H9 (cell line): ENCODE data around the gene PDPK1. TPM values are rescaled to one million over a fixed set of nuclear protein-coding genes. Genes with fewer than 3 reads are reported as not detected.
"Not testable (repeated sequence)": the region's sequence is repeated elsewhere in the genome, so short reads cannot be mapped to it uniquely, and the experiment has no call there.

Experiments
- DNase-seq: peaks from one replicate; pipeline ENCODE4 v3.0.0-alpha.2; 2017
- H2AFZ ChIP-seq: one replicate; pipeline ENCODE4 v1.6.1; 2013; ENCODE audit warnings: mild to moderate bottlenecking, low read length, control low read depth, moderate library complexity
- H2AK5ac ChIP-seq: 2 replicates; pipeline ENCODE4 v1.6.1; 2013; ENCODE audit warnings: low read length, control low read depth, mixed read lengths; ENCODE audit not compliant: insufficient read length
- H2BK120ac ChIP-seq: one replicate; pipeline ENCODE4 v1.6.1; 2013; ENCODE audit warnings: low read depth, mild to moderate bottlenecking, low read length, control low read depth, inconsistent platforms; ENCODE audit not compliant: poor library complexity, severe bottlenecking
- H2BK12ac ChIP-seq: 2 replicates; pipeline ENCODE4 v1.6.1; 2013; ENCODE audit warnings: low read length, control low read depth, mixed read lengths, low read depth; ENCODE audit not compliant: insufficient read length
- H2BK15ac ChIP-seq: 2 replicates; pipeline ENCODE4 v1.6.1; 2013; ENCODE audit warnings: low read depth, low read length, control low read depth
- H2BK20ac ChIP-seq: one replicate; pipeline ENCODE4 v1.6.1; 2013; ENCODE audit warnings: low read depth, mild to moderate bottlenecking, low read length, control low read depth, inconsistent platforms; ENCODE audit not compliant: poor library complexity, severe bottlenecking
- H2BK5ac ChIP-seq: 2 replicates; pipeline ENCODE4 v1.6.1; 2013; ENCODE audit warnings: low read length, control low read depth, mixed read lengths; ENCODE audit not compliant: insufficient read length
- H3K14ac ChIP-seq: 2 replicates; pipeline ENCODE4 v1.6.1; 2013; ENCODE audit warnings: low read length, control low read depth; ENCODE audit not compliant: insufficient read depth
- H3K18ac ChIP-seq: 2 replicates; pipeline ENCODE4 v1.6.1; 2013; ENCODE audit warnings: low read depth, mild to moderate bottlenecking, mixed read lengths, low read length, control low read depth; ENCODE audit not compliant: insufficient read length
- H3K23ac ChIP-seq: 2 replicates; pipeline ENCODE4 v1.6.1; 2013; ENCODE audit warnings: low read length, control low read depth, mixed read lengths, low read depth; ENCODE audit not compliant: insufficient read length
- H3K23me2 ChIP-seq: 2 replicates; pipeline ENCODE4 v1.6.1; 2013; ENCODE audit warnings: low read depth, mild to moderate bottlenecking, mixed read lengths, low read length, control low read depth; ENCODE audit not compliant: insufficient read length, poor library complexity, severe bottlenecking
- H3K27ac ChIP-seq: 2 replicates; pipeline ENCODE4 v1.5.1; 2013; ENCODE audit warnings: low read length, control low read depth, mixed read lengths, low read depth; ENCODE audit not compliant: insufficient read length
- H3K27me3 ChIP-seq: 2 replicates; pipeline ENCODE4 v1.6.1; 2013; ENCODE audit warnings: low read length, control low read depth, inconsistent platforms; ENCODE audit not compliant: insufficient read depth
- H3K4ac ChIP-seq: 2 replicates; pipeline ENCODE4 v1.6.1; 2013; ENCODE audit warnings: low read depth, mild to moderate bottlenecking, control low read depth, inconsistent platforms, low read length, moderate library complexity
- H3K4me1 ChIP-seq: 2 replicates; pipeline ENCODE4 v1.6.1; 2013; ENCODE audit warnings: low read length, control low read depth, inconsistent platforms; ENCODE audit not compliant: insufficient read depth
- H3K4me2 ChIP-seq: 2 replicates; pipeline ENCODE4 v1.6.1; 2013; ENCODE audit warnings: low read length, control low read depth, mixed read lengths; ENCODE audit not compliant: insufficient read length, insufficient read depth
- H3K56ac ChIP-seq: 2 replicates; pipeline ENCODE4 v1.6.1; 2013; ENCODE audit warnings: low read depth, mild to moderate bottlenecking, mixed read lengths, low read length, control low read depth; ENCODE audit not compliant: insufficient read length
- H3K79me1 ChIP-seq: 2 replicates; pipeline ENCODE4 v1.6.1; 2013; ENCODE audit warnings: low read depth, mild to moderate bottlenecking, moderate library complexity, low read length, control low read depth, inconsistent platforms; ENCODE audit not compliant: insufficient read depth, poor library complexity, severe bottlenecking
- H3K79me2 ChIP-seq: 2 replicates; pipeline ENCODE4 v1.6.1; 2013; ENCODE audit warnings: low read length, control low read depth, inconsistent platforms; ENCODE audit not compliant: insufficient read depth
- H3K9ac ChIP-seq: 2 replicates; pipeline ENCODE4 v1.6.1; 2013; ENCODE audit warnings: low read length, control low read depth, mixed read lengths; ENCODE audit not compliant: insufficient read length; ENCODE audit errors: extremely low read depth
- H3K9me3 ChIP-seq: one replicate; pipeline ENCODE4 v1.6.1; 2013; ENCODE audit warnings: low read depth, low read length, inconsistent platforms; ENCODE audit not compliant: control insufficient read depth
- H3T11ph ChIP-seq: one replicate; pipeline ENCODE4 v1.6.1; 2013; ENCODE audit warnings: mild to moderate bottlenecking, low read length, control low read depth, inconsistent platforms
- H4K20me1 ChIP-seq: one replicate; pipeline ENCODE4 v1.6.1; 2013; ENCODE audit not compliant: control insufficient read depth, insufficient read length, insufficient read depth
- H4K5ac ChIP-seq: 2 replicates; pipeline ENCODE4 v1.6.1; 2013; ENCODE audit warnings: low read depth, mild to moderate bottlenecking, mixed read lengths, low read length, control low read depth; ENCODE audit not compliant: insufficient read length
- H4K8ac ChIP-seq: replicated peaks from 2 replicates; pipeline ENCODE4 v1.6.1; 2013; ENCODE audit warnings: low read length, control low read depth, mixed read lengths, low read depth; ENCODE audit not compliant: insufficient read length
- H4K91ac ChIP-seq: 2 replicates; pipeline ENCODE4 v1.6.1; 2013; ENCODE audit warnings: low read depth, mild to moderate bottlenecking, moderate library complexity, mixed read lengths, low read length, control low read depth; ENCODE audit not compliant: insufficient read length
- H3K27ac Mint-ChIP-seq, 3 experiments: 2 replicates in 2 of 3; 3 replicates in 1 of 3; pipeline ENCODE4 v1.8.0; 2020 to 2021; ENCODE audit warnings: mixed read lengths in 3 of 3, mild to moderate bottlenecking in 1 of 3, moderate library complexity in 1 of 3
- H3K27me3 Mint-ChIP-seq: 2 replicates; pipeline ENCODE4 v1.8.0; 2021; ENCODE audit warnings: low read depth, mild to moderate bottlenecking, moderate library complexity, mixed read lengths
- H3K36me3 Mint-ChIP-seq, 3 experiments: 2 replicates in 2 of 3; 3 replicates in 1 of 3; pipeline ENCODE4 v1.8.0; 2020 to 2021; ENCODE audit warnings: low read depth in 3 of 3, mixed read lengths in 3 of 3; ENCODE audit not compliant: insufficient read depth in 1 of 3
- H3K4me1 Mint-ChIP-seq, 2 experiments: 2 replicates each; pipeline ENCODE4 v1.8.0; 2020; ENCODE audit warnings: mixed read lengths in 2 of 2
- H3K4me3 Mint-ChIP-seq, 2 experiments: 2 replicates in 1 of 2; 3 replicates in 1 of 2; pipeline ENCODE4 v1.8.0; 2020 to 2021; ENCODE audit warnings: mild to moderate bottlenecking in 2 of 2, mixed read lengths in 2 of 2, moderate library complexity in 1 of 2
- H3K9me3 Mint-ChIP-seq, 2 experiments: 2 replicates in 1 of 2; 3 replicates in 1 of 2; pipeline ENCODE4 v1.8.0; 2020; ENCODE audit warnings: mild to moderate bottlenecking in 2 of 2, mixed read lengths in 2 of 2, moderate library complexity in 1 of 2
- WGBS: extraction: QIAGEN DNeasy Blood & Tissue Kit; methylation state at CpG from one replicate; pipeline ENCODE4 v1.1.7; 2013; ENCODE audit warnings: missing lambda C conversion rate, low lambda C conversion rate, mixed read lengths; ENCODE audit not compliant: insufficient read length; ENCODE audit errors: extremely low coverage; 5-methylcytosine and 5-hydroxymethylcytosine counted together
- total RNA-seq: library from RNA; stranded (reverse); gene quantifications from 2 replicates; pipeline ENCODE4 v1.2.1, GENCODE V29; 2021
- TF ChIP-seq, protein P1 (sequence below): fragments of 200-600 bp; sonication (generic); conservative IDR thresholded peaks from 3 replicates; pipeline ENCODE4 v1.8.0; 2021; ENCODE audit warnings: antibody characterized with exemption, mild to moderate bottlenecking

Gene PDPK1
- total RNA-seq, 1 experiment from 2014 or later: 32.8 TPM

DNA sequence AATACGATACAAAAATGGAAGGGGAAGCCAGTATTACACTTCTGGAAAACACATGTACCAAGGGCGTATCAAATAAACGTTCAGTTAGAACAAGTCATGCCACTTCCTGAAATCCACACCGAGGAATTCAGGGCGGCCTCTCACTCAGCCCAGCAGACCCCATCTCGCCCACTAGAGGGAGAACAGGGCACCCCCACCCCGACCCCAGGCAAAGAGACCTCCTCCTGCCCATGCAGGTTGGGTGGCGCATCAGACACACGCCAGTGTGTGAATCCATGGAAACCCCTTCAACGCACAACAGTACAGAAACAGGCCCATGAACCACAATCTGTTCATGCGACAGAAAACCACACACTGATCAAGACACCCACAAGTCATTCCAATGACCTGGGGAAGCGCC, 81.8 kb downstream of the PDPK1 start:
- not testable (repeated sequence) for H3K18ac ChIP-seq

DNA sequence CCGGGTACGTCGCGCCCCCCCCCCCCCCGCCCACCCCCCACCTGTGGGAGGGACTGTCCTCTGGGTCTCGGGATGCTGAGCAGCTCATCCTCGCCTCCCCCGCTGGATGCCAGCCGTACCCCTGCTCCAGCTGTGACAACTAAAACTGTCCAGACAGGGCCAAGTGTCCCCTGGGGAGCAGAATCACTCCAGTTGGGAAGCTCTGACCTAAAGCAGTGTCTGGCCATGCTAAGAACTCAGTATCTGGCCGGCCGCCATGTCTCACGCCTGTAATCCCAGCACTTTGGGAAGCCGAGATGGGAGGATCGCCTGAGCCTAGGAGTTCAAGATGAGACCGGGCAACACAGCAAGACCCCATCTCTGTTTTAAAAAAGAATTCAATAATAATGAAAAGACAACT, 83.0 kb downstream of the PDPK1 start:
- not testable (repeated sequence) for H3K4me1 Mint-ChIP-seq, H4K20me1 ChIP-seq, H3K79me1 ChIP-seq, H2BK12ac ChIP-seq, H3K27ac ChIP-seq, H3K14ac ChIP-seq, H3T11ph ChIP-seq, H4K5ac ChIP-seq, H3K4me2 ChIP-seq, H3K4ac ChIP-seq, H2BK120ac ChIP-seq, H3K36me3 Mint-ChIP-seq, H2BK5ac ChIP-seq, H3K23me2 ChIP-seq, H3K79me2 ChIP-seq, H2BK15ac ChIP-seq, H3K4me3 Mint-ChIP-seq, H3K9ac ChIP-seq, H4K91ac ChIP-seq, H3K9me3 ChIP-seq, H3K4me1 ChIP-seq, H3K56ac ChIP-seq, H2AK5ac ChIP-seq, H3K27ac Mint-ChIP-seq, H2BK20ac ChIP-seq, H2AFZ ChIP-seq, H3K27me3 Mint-ChIP-seq, DNase-seq, H3K27me3 ChIP-seq, H3K18ac ChIP-seq, H4K8ac ChIP-seq, H3K9me3 Mint-ChIP-seq, H3K23ac ChIP-seq
- no CpG with 5 or more reads among the region's 15 CpGs for WGBS

More for the DNA sequence above, 81.8 kb downstream of the PDPK1 start:
- not testable (repeated sequence) for H4K5ac ChIP-seq, H3K56ac ChIP-seq, H2BK15ac ChIP-seq, H3K27me3 ChIP-seq, H3K4me1 ChIP-seq, H3K4me1 Mint-ChIP-seq, H3K36me3 Mint-ChIP-seq, H3K23me2 ChIP-seq, H3K27me3 Mint-ChIP-seq, H3T11ph ChIP-seq, H3K79me1 ChIP-seq, H4K91ac ChIP-seq, H2AK5ac ChIP-seq, DNase-seq, H4K20me1 ChIP-seq, H2AFZ ChIP-seq, H3K79me2 ChIP-seq, H3K4ac ChIP-seq, H3K27ac ChIP-seq, H2BK20ac ChIP-seq, H3K9ac ChIP-seq, H3K4me3 Mint-ChIP-seq, H3K9me3 ChIP-seq, H3K27ac Mint-ChIP-seq, H2BK120ac ChIP-seq, H3K23ac ChIP-seq, H3K9me3 Mint-ChIP-seq, H3K14ac ChIP-seq, H4K8ac ChIP-seq, H2BK5ac ChIP-seq, H3K4me2 ChIP-seq, H2BK12ac ChIP-seq
- no CpG with 5 or more reads among the region's 12 CpGs for WGBS
- TF ChIP-seq, protein P1, sequence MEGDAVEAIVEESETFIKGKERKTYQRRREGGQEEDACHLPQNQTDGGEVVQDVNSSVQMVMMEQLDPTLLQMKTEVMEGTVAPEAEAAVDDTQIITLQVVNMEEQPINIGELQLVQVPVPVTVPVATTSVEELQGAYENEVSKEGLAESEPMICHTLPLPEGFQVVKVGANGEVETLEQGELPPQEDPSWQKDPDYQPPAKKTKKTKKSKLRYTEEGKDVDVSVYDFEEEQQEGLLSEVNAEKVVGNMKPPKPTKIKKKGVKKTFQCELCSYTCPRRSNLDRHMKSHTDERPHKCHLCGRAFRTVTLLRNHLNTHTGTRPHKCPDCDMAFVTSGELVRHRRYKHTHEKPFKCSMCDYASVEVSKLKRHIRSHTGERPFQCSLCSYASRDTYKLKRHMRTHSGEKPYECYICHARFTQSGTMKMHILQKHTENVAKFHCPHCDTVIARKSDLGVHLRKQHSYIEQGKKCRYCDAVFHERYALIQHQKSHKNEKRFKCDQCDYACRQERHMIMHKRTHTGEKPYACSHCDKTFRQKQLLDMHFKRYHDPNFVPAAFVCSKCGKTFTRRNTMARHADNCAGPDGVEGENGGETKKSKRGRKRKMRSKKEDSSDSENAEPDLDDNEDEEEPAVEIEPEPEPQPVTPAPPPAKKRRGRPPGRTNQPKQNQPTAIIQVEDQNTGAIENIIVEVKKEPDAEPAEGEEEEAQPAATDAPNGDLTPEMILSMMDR: 0 out of 3 replicates have a peak, but pooled peaks have one; percentile 35
